Thyroid gland (tissue), 4 donors: Measurements from ENCODE around the gene VSTM5. TPM values are rescaled to one million over a fixed set of nuclear protein-coding genes. Genes with fewer than 3 reads are reported as not detected.

Experiments used
- DNase-seq, 2 donors: peaks; one replicate each; pipeline ENCODE4 v3.0.0-alpha.2; 2019
- H3K27ac ChIP-seq, 3 donors: fragments of 200-600 bp; sonication (generic); 1 replicate in 2 of 3; 2 replicates in 1 of 3; pipeline ENCODE4 v1.5.1; 2016 to 2019; ENCODE audit warnings: mild to moderate bottlenecking in 1 of 3, moderate library complexity in 1 of 3
- H3K27me3 ChIP-seq: fragments of 200-600 bp; sonication (generic); one replicate; pipeline ENCODE4 v1.5.1; 2019
- H3K36me3 ChIP-seq, 2 donors: fragments of 200-600 bp; sonication (generic); one replicate each; pipeline ENCODE4 v1.5.1; 2016 to 2019
- H3K4me1 ChIP-seq, 2 donors: fragments of 200-600 bp; sonication (generic); one replicate each; pipeline ENCODE4 v1.5.1; 2017 to 2019
- H3K4me3 ChIP-seq, 3 donors: fragments of 200-600 bp; sonication (generic); replicated peaks in 1 of 3; 1 replicate in 2 of 3; 2 replicates in 1 of 3; pipeline ENCODE4 v1.5.1; 2016; ENCODE audit warnings: mild to moderate bottlenecking in 1 of 3
- H3K9me3 ChIP-seq: fragments of 200-600 bp; sonication (generic); one replicate; pipeline ENCODE4 v1.5.1; 2017
- CTCF ChIP-seq, 6 experiments: fragments of 200-600 bp in 3 of 6; fragments of 450-650 bp in 3 of 6; sonication (generic) in 3 of 6; IDR thresholded peaks; one replicate each; pipeline ENCODE4 v1.5.1; 2016 to 2019; ENCODE audit warnings: antibody characterized with exemption in 6 of 6, mild to moderate bottlenecking in 2 of 6, inconsistent platforms in 1 of 6, moderate library complexity in 1 of 6
- POLR2A ChIP-seq, 2 donors: fragments of 450-650 bp; IDR thresholded peaks; one replicate each; pipeline ENCODE4 v1.6.1; 2017; ENCODE audit warnings: antibody characterized with exemption in 2 of 2, mild to moderate bottlenecking in 2 of 2, moderate library complexity in 1 of 2
- WGBS, 2 donors: methylation state at CpG; one replicate each; pipeline ENCODE4 v1.1.5; 2017; 5-methylcytosine and 5-hydroxymethylcytosine counted together
- intact Hi-C: fragments of 100-400 bp; cut with DNase I; formaldehyde crosslinking; loops from one replicate; pipeline ENCODE4 v1.15.1; 2023
- total RNA-seq, 4 donors: library from RNA; depleted of rRNA; stranded (reverse); fragments of >200 nt; gene quantifications; one replicate each; pipeline ENCODE4 v1.2.3, GENCODE V29; 2016

The VSTM5 gene
- total RNA-seq, 4 donors from 2014 or later, result 0.67 TPM; not detected in 2

- no peak for DNase-seq
- Histone ChIP-seq H3K4me1 (peaks cover 0 to 10% of the 10 kb centered on the region in 2 donors), H3K27ac (no peak overlapping the region), H3K27me3 (no peaks in the 10 kb centered on the region), H3K9me3 (no peaks in the 10 kb centered on the region), H3K36me3 (no peaks in the 10 kb centered on the region), H3K4me3 (no peak overlapping the region)
- intact Hi-C loops, result no loop called here
- WGBS, 2 donors, result 51 to 55% methylated on average over 3 of the region's 3 CpGs
- TF ChIP-seq CTCF (IDR thresholded peaks at IDR 0.05), result no peak
- TF ChIP-seq POLR2A (IDR thresholded peaks at IDR 0.05), result no peak
Measured at GRCh38 chr11:93858121-93858775, 7.8 kb upstream of the VSTM5 start.

DNA sequence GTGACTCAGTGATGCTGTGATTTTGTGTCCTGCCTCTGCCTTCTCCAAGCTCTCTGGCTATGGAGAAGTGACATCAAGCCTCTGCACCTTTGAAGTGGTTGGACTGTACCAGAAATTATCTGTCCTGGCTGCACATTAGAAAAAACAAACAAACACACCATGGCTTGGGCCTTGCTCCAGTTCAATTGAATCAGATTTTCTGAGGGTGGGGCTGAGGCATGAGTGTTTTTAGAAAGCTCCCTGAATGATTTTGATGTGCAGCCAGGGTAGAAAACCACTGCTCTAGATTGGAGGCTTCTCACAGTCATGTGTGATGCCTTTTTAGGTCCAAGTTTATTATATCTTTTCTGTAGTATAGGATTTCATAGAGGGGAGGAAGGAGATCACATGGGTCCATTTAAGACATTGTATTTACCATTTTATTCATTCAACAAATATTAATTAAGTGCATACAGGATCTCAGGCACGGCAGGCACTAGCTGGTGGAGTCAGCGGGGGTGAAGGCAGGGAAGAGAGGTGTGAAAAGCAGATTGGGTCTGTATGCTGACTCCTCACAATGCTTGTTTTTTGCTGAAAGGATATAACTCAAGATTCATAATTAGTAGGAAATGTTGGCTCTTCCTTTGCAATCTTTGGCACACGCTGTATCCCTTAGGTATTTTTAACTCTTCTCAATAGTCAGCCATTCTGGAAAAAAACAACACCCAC, 7.1 kb upstream of the VSTM5 start:
- Histone ChIP-seq H3K4me1 (peaks cover 0 to 10% of the 10 kb centered on the region in 2 donors), H3K4me3 (no peak overlapping the region), H3K27ac (no peak overlapping the region), H3K9me3 (no peaks in the 10 kb centered on the region), H3K36me3 (no peaks in the 10 kb centered on the region), H3K27me3 (no peaks in the 10 kb centered on the region)
- no peak for DNase-seq
- intact Hi-C loops, result no loop called here
- TF ChIP-seq POLR2A (IDR thresholded peaks at IDR 0.05) (no peak), CTCF (IDR thresholded peaks at IDR 0.05) (no peak)
- WGBS, 2 donors, result 68 to 70% methylated on average over 3 of the region's 3 CpGs

DNA sequence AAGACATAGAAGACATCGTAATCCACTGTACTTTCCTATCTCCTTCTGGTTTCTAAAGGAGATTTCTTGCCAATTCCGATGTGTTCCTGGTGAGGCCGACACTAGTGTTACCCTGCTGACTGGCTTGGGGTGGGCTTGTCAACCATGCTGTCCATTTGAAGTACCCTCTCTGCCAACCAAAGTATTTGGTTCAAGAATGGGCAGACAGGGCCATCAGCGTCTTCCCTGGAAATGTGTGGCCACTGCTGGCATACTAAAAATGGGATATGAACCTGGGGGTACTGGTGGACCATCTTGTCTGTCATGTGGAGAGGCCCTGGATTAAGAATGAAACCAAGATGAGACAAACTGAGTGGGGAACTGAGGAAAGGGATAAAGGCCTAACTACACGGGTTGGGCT, 1.8 kb upstream of the VSTM5 start:
- no peak for DNase-seq
- WGBS, 2 donors, result 97 to 98% methylated on average over 5 of the region's 5 CpGs

GRCh38 chr11:93849751-93850593, 446 bp downstream of the VSTM5 start:
- TF ChIP-seq POLR2A (IDR thresholded peaks at IDR 0.05), result no peak
- TF ChIP-seq CTCF (IDR thresholded peaks at IDR 0.05), result no peak
- 21 to 22% methylated on average over 21 to 35 of the region's 67 CpGs for WGBS, 2 donors
- Histone ChIP-seq H3K27me3 (no peaks in the 10 kb centered on the region), H3K4me3 (peak overlapping the region in 2 of 3 donors; percentile 32), H3K36me3 (no peaks in the 10 kb centered on the region), H3K4me1 (peaks cover 0 to 4% of the 10 kb centered on the region in 2 donors), H3K27ac (peak overlapping the region in 1 of 3 donors; percentile 53), H3K9me3 (no peaks in the 10 kb centered on the region)
- intact Hi-C loops, result no loop called here
- DNase-seq, result peak; percentile 16 to 32

More for the DNA sequence above, 1.8 kb upstream of the VSTM5 start:
- no peak overlapping the region for H3K4me3 ChIP-seq
- TF ChIP-seq CTCF (IDR thresholded peaks at IDR 0.05), result no peak
- TF ChIP-seq POLR2A (IDR thresholded peaks at IDR 0.05), result no peak
- H3K27ac ChIP-seq, result no peak overlapping the region
- intact Hi-C loops, result no loop called here
- H3K36me3 ChIP-seq, result no peaks in the 10 kb centered on the region
- peaks cover 0 to 6% of the 10 kb centered on the region in 2 donors for H3K4me1 ChIP-seq
- no peaks in the 10 kb centered on the region for H3K9me3 ChIP-seq
- H3K27me3 ChIP-seq, result no peaks in the 10 kb centered on the region
